Activated B cell treated with CpG ODN at 0.5 μM for 24 hours (primary cell): ENCODE data around the gene PIN4. TPM values are rescaled to one million over a fixed set of nuclear protein-coding genes. Genes with fewer than 3 reads are reported as not detected.

Experiments
- ATAC-seq: fragments of 200-7000 bp; cut with Tn5 transposase; one replicate; pipeline ENCODE4 v1.10.0; 2021; ENCODE audit warnings: low read depth, mild to moderate bottlenecking, moderate library complexity
- CTCF ChIA-PET: fragments of 350-600 bp; sonication (Branson Sonifier 250); formaldehyde crosslinking; loops from one replicate; lab custom pipeline; 2021; ENCODE audit warnings: antibody characterized with exemption; lab: Charles Lee
- POLR2A ChIA-PET: fragments of 350-600 bp; sonication (Branson Sonifier 250); formaldehyde crosslinking; loops from one replicate; lab custom pipeline; 2021; ENCODE audit warnings: antibody characterized with exemption; lab: Charles Lee
- DNase-seq: peaks from one replicate; pipeline ENCODE4 v3.0.0; 2022
- H3K27ac Mint-ChIP-seq: one replicate; pipeline ENCODE4 v1.8.0; 2020; ENCODE audit warnings: mixed read lengths
- H3K27me3 Mint-ChIP-seq: one replicate; pipeline ENCODE4 v1.8.0; 2021; ENCODE audit warnings: mixed read lengths
- H3K36me3 Mint-ChIP-seq: one replicate; pipeline ENCODE4 v1.8.0; 2021; ENCODE audit warnings: low read depth, mixed read lengths
- H3K4me1 Mint-ChIP-seq: one replicate; pipeline ENCODE4 v1.8.0; 2021; ENCODE audit warnings: mixed read lengths
- H3K4me3 Mint-ChIP-seq: one replicate; pipeline ENCODE4 v1.8.0; 2020; ENCODE audit warnings: mild to moderate bottlenecking, mixed read lengths
- H3K9me3 Mint-ChIP-seq: one replicate; pipeline ENCODE4 v1.8.0; 2020; ENCODE audit warnings: mixed read lengths
- intact Hi-C: fragments of 100-400 bp; cut with micrococcal nuclease; formaldehyde crosslinking; loops from one replicate; pipeline ENCODE4 v1.15.1; 2024
- total RNA-seq: library from RNA; stranded (reverse); gene quantifications from 2 replicates; pipeline ENCODE4 v1.2.3, GENCODE V29; 2022
- TF ChIP-seq, protein P1 (sequence below): fragments of 200-600 bp; IDR thresholded peaks from one replicate; pipeline ENCODE4 v1.8.0; 2022; ENCODE audit warnings: antibody characterized with exemption, mild to moderate bottlenecking

PIN4 gene
- total RNA-seq, 1 donor from 2014 or later, result 10.9 TPM

DNA sequence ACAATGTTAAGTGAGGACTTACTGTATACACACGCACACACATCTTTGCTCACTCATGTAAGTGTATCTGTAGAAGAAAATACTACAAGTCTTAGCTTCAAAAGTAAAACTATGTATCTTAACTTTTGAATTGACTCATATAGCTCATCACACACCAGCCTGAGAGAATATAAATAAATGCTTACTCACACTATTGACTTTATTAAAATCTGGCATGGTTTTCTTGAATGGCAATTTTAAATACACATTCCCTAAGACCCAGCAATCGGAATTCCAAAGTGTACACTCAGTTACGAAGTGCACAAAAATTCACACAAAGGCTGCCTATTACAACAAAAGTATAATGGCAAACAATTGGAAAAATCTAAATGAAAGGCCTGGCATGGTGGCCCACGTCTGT is 55.3 kb downstream of the PIN4 start:
- Mint-ChIP-seq H3K4me1 (peaks cover 3% of the 10 kb centered on the region), H3K36me3 (no peaks in the 10 kb centered on the region), H3K27me3 (no peaks in the 10 kb centered on the region), H3K27ac (no peak overlapping the region), H3K4me3 (no peak overlapping the region), H3K9me3 (no peaks in the 10 kb centered on the region)
- TF ChIP-seq, protein P1, sequence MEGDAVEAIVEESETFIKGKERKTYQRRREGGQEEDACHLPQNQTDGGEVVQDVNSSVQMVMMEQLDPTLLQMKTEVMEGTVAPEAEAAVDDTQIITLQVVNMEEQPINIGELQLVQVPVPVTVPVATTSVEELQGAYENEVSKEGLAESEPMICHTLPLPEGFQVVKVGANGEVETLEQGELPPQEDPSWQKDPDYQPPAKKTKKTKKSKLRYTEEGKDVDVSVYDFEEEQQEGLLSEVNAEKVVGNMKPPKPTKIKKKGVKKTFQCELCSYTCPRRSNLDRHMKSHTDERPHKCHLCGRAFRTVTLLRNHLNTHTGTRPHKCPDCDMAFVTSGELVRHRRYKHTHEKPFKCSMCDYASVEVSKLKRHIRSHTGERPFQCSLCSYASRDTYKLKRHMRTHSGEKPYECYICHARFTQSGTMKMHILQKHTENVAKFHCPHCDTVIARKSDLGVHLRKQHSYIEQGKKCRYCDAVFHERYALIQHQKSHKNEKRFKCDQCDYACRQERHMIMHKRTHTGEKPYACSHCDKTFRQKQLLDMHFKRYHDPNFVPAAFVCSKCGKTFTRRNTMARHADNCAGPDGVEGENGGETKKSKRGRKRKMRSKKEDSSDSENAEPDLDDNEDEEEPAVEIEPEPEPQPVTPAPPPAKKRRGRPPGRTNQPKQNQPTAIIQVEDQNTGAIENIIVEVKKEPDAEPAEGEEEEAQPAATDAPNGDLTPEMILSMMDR, result no peak
- ChIA-PET POLR2A (no interaction called here), CTCF (no interaction called here)
- ATAC-seq (no peak), DNase-seq (no peak)
- intact Hi-C loops, result loop anchor here (5.0 kb wide), 1 partner anchor 110 kb away; no protein-coding TSS in a partner anchor

DNA sequence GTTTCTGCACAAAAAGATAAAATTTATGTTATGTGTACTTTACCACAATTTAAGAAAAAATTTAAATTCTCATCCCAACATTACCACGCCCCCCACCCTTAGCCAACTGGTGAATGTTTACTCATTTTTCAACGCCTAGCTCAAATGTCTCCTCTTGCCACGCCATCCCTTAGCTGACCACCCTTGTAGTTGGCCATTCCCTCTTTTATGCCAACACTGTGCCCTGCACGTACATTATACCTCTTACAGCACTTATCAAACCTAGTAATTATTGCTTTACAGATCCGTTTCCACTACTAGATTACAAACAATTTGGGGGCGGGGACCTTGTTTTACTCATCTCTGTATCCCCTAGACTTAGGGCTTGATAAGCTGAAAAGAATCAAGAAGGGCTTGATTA is 56.6 kb downstream of the PIN4 start:
- ATAC-seq, result no peak
- TF ChIP-seq, protein P1, result no peak
- peak overlapping the region; percentile 80 for H3K4me3 Mint-ChIP-seq
- H3K27ac Mint-ChIP-seq, result no peak overlapping the region
- H3K36me3 Mint-ChIP-seq, result no peaks in the 10 kb centered on the region
- ChIA-PET CTCF (no interaction called here), POLR2A (interaction anchor here (1.2 to 1.6 kb wide), 2 partner anchors 39 to 56 kb away, joined by 8 to 16 read pairs; partner anchors contain the start of genes PIN4 and RPS4X)
- intact Hi-C loops, result loop anchor here (1.0 to 5.0 kb wide), 4 partner anchors 39 to 219 kb away; partner anchors contain the start of genes PIN4 and RPS4X
- no peaks in the 10 kb centered on the region for H3K9me3 Mint-ChIP-seq
- H3K27me3 Mint-ChIP-seq, result no peaks in the 10 kb centered on the region
- peaks cover 3% of the 10 kb centered on the region for H3K4me1 Mint-ChIP-seq
- DNase-seq, result no peak

DNA sequence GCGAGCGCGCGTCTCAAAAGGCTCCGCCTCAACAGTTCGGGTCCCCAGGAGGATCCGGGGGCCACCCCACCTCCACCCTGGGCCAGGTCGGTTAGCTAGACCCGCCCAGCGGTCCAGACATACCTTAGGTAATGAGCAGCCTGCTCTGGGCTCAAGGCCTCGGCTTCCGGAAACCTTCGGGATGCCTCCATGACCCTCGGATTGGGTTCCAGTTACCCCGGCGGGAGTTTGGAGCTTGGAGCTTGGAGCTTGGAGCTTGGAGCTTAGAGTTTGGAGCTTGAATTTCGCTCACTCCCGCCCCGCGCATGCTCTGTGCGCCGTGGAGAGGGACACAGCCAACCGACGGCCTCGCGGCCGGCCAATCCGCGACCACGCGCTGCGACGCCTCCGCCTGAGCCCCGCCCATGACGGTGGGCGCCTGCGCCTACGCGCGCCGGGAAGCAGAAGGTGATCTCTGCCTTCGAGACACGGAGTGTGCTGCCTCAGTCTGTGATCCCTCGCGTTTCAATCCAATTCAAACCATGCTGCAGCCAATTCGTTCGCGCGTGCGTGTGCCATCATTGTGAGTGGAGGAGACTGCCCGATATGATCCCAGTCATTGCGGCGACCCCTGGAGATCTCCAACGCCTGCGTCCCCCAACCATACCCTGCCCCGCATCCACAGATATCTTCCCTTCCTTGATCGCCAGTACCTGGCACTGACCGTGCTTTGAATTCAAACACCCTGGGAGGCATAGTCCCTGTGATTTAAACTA is 57.3 kb downstream of the PIN4 start, which contains the start of gene ERCC6L:
ERCC6L (minus strand) TSS at position 307 of the 755 bp plus-strand sequence; CDS start at position 191, 116 bp downstream.
- ATAC-seq (peak; percentile 99), DNase-seq (peak; percentile 76)
- Mint-ChIP-seq H3K4me1 (peaks cover 3% of the 10 kb centered on the region), H3K27ac (peak within 1 kb of the TSS; percentile 79), H3K9me3 (no peaks in the 10 kb centered on the region), H3K27me3 (no peaks in the 10 kb centered on the region), H3K4me3 (peak within 1 kb of the TSS; percentile 80), H3K36me3 (no peaks in the 10 kb centered on the region)
- ChIA-PET POLR2A (interaction anchor here (0.7 to 1.6 kb wide), 4 partner anchors 31 to 302 kb away, joined by 3 to 16 read pairs (median 8); partner anchors contain the start of genes PIN4 and RPS4X), CTCF (no interaction called here)
- intact Hi-C loops, result loop anchor here (1.0 to 5.0 kb wide), 4 partner anchors 38 to 220 kb away; partner anchors contain the start of genes PIN4 and RPS4X
- TF ChIP-seq, protein P1, result no peak

DNA sequence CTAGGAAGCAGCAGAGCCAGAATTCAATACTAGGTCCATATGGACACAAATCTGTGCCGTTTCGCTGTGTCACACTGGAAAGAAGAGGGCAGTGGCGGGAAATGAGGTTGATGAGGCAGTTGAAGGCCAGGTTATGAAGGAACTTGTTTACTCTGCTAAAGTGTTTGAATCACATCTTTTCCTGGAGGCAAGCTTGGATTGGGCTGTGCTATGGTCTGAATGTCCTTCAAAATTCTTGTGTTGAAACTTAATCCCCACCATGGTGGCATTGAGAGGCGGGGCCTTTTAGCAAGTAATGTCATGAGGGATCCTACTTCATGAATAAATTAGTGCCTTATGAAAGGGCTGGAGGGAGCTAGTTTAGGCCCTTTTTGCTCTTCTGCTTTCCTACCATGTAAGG is 59.4 kb downstream of the PIN4 start:
- Mint-ChIP-seq H3K36me3 (no peaks in the 10 kb centered on the region), H3K4me3 (no peak overlapping the region), H3K27me3 (no peaks in the 10 kb centered on the region), H3K9me3 (no peaks in the 10 kb centered on the region), H3K27ac (no peak overlapping the region), H3K4me1 (peaks cover 3% of the 10 kb centered on the region)
- intact Hi-C loops, result no loop called here
- DNase-seq, result no peak
- ChIA-PET CTCF (interaction anchor here (1.1 kb wide), 1 partner anchor 242 kb away, joined by 3 read pairs; no protein-coding TSS in a partner anchor), POLR2A (interaction anchor here (1.0 kb wide), 1 partner anchor 36 kb away, joined by 3 read pairs; the partner anchor contains the start of gene RPS4X)
- ATAC-seq, result no peak
- TF ChIP-seq, protein P1, result no peak

DNA sequence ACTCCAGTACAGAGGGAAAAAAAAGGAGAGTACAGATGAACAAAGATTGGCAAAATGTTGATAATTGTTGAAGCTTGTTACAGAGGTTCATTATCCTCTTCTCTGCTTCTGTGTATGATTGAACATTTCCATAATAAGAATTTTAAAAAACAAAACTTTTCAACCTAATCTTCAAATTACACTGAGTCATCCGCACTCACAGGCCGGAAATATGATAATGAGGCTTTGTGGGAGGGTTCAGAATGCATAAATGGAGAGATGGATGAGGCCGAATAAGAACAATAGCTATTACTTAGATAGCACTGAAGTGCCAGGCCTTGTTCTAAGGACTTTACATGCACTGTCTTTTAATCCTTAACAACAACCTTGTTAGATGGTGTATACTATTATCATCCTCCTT is 61.9 kb downstream of the PIN4 start:
- no peaks in the 10 kb centered on the region for H3K36me3 Mint-ChIP-seq
- ChIA-PET POLR2A (interaction anchor here (1.2 kb wide), 1 partner anchor 33 kb away, joined by 3 read pairs; no protein-coding TSS in a partner anchor), CTCF (no interaction called here)
- no peaks in the 10 kb centered on the region for H3K27me3 Mint-ChIP-seq
- ATAC-seq, result no peak
- intact Hi-C loops, result no loop called here
- H3K27ac Mint-ChIP-seq, result no peak overlapping the region
- TF ChIP-seq, protein P1, result no peak
- no peak overlapping the region for H3K4me3 Mint-ChIP-seq
- H3K9me3 Mint-ChIP-seq, result no peaks in the 10 kb centered on the region
- H3K4me1 Mint-ChIP-seq, result peaks cover 3% of the 10 kb centered on the region
- DNase-seq, result no peak
